Neural cell (in vitro differentiated cells): ENCODE measurements around the gene LTBP4. TPM values are rescaled to one million over a fixed set of nuclear protein-coding genes. Genes with fewer than 3 reads are reported as not detected.

Experiments
- H2AFZ ChIP-seq: fragments of 200-600, 300-800 bp; sonication (generic), shearing (Covaris generic); 2 replicates; pipeline ENCODE4 v1.6.0; 2014; ENCODE audit warnings: low read depth, mild to moderate bottlenecking, antibody characterized with exemption, low read length, moderate library complexity
- H3F3A ChIP-seq: fragments of 200-600 bp; shearing (Covaris generic); 2 replicates; pipeline ENCODE4 v1.6.1; 2016; ENCODE audit warnings: mild to moderate bottlenecking, moderate library complexity, mixed read lengths, antibody characterized with exemption, low read length; ENCODE audit not compliant: insufficient read depth, poor library complexity, severe bottlenecking
- H3K27ac ChIP-seq: fragments of 200-600, 300-800 bp; sonication (generic), shearing (Covaris generic); 2 replicates; pipeline ENCODE4 v1.5.1; 2014; ENCODE audit warnings: mild to moderate bottlenecking, low read length, moderate library complexity
- H3K27me3 ChIP-seq: fragments of 300-800, 200-600 bp; sonication (generic), shearing (Covaris generic); 2 replicates; pipeline ENCODE4 v1.6.0; 2014; ENCODE audit warnings: mild to moderate bottlenecking, low read depth, low read length, moderate library complexity; ENCODE audit not compliant: insufficient read depth
- H3K36me3 ChIP-seq: fragments of 300-800, 200-600 bp; sonication (generic), shearing (Covaris generic); 2 replicates; pipeline ENCODE4 v1.5.1; 2014; ENCODE audit warnings: mild to moderate bottlenecking, antibody characterized with exemption, low read length, moderate library complexity; ENCODE audit not compliant: insufficient read depth
- H3K4me2 ChIP-seq: fragments of 300-800, 200-600 bp; sonication (generic), shearing (Covaris generic); 2 replicates; pipeline ENCODE4 v1.6.0; 2014; ENCODE audit warnings: mild to moderate bottlenecking, low read length
- H3K4me3 ChIP-seq: fragments of 300-800, 200-600 bp; sonication (generic), shearing (Covaris generic); 2 replicates; pipeline ENCODE4 v1.5.1; 2014; ENCODE audit warnings: mild to moderate bottlenecking, low read length, moderate library complexity
- H3K79me2 ChIP-seq: fragments of 200-600 bp; shearing (Covaris generic); replicated peaks from 2 replicates; pipeline ENCODE4 v1.6.0; 2014; ENCODE audit warnings: mild to moderate bottlenecking, low read length, moderate library complexity; ENCODE audit not compliant: insufficient read depth
- H3K9ac ChIP-seq: fragments of 300-800, 200-600 bp; sonication (generic), shearing (Covaris generic); 2 replicates; pipeline ENCODE4 v1.6.1; 2016; ENCODE audit warnings: mild to moderate bottlenecking, low read length, mixed read lengths
- H3K9me2 ChIP-seq: fragments of 200-600 bp; shearing (Covaris generic); 2 replicates; pipeline ENCODE4 v1.6.1; 2016; ENCODE audit warnings: mild to moderate bottlenecking, low read length, mixed read lengths; ENCODE audit not compliant: insufficient read depth
- H3K9me3 ChIP-seq: fragments of 200-600, 300-800 bp; sonication (generic), shearing (Covaris generic); 2 replicates; pipeline ENCODE4 v1.6.1; 2016; ENCODE audit warnings: mild to moderate bottlenecking, mixed run types, low read length, moderate library complexity, mixed read lengths
- H4K20me1 ChIP-seq: fragments of 200-600 bp; shearing (Covaris generic); 2 replicates; pipeline ENCODE4 v1.6.1; 2016; ENCODE audit warnings: mild to moderate bottlenecking, mixed run types; ENCODE audit not compliant: insufficient read depth
- CTCF ChIP-seq: fragments of 450-650 bp; IDR thresholded peaks from 2 replicates; pipeline ENCODE4 v1.5.1; 2014; ENCODE audit warnings: antibody characterized with exemption, mild to moderate bottlenecking, moderate library complexity; ENCODE audit not compliant: poor library complexity, severe bottlenecking
- EP300 ChIP-seq: fragments of 450-650 bp; conservative IDR thresholded peaks from 2 replicates; pipeline ENCODE4 v1.6.1; 2014; ENCODE audit warnings: antibody characterized with exemption, mild to moderate bottlenecking, moderate library complexity; ENCODE audit not compliant: poor library complexity, severe bottlenecking
- EZH2 ChIP-seq: fragments of 200-600, 300-800 bp; shearing (Covaris generic), sonication (generic); IDR thresholded peaks from 2 replicates; pipeline ENCODE4 v1.6.1; 2014; ENCODE audit warnings: antibody characterized with exemption, low read length, borderline replicate concordance, mild to moderate bottlenecking; ENCODE audit not compliant: insufficient read depth, poor library complexity, severe bottlenecking
- MXI1 ChIP-seq: fragments of 450-650 bp; conservative IDR thresholded peaks from 2 replicates; pipeline ENCODE4 v1.6.1; 2014; ENCODE audit warnings: antibody characterized with exemption, mild to moderate bottlenecking; ENCODE audit not compliant: poor library complexity, severe bottlenecking
- POLR2AphosphoS5 ChIP-seq: IDR thresholded peaks from 2 replicates; pipeline ENCODE4 v1.6.1; 2012
- RAD21 ChIP-seq: fragments of 450-650 bp; conservative IDR thresholded peaks from 2 replicates; pipeline ENCODE4 v1.6.1; 2014; ENCODE audit warnings: antibody characterized with exemption, mild to moderate bottlenecking, moderate library complexity
- REST ChIP-seq: IDR thresholded peaks from 2 replicates; pipeline ENCODE4 v1.6.1; 2012; ENCODE audit warnings: borderline replicate concordance
- SMC3 ChIP-seq: fragments of 450-650 bp; conservative IDR thresholded peaks from 2 replicates; pipeline ENCODE4 v1.6.1; 2014; ENCODE audit warnings: antibody characterized with exemption, mild to moderate bottlenecking, moderate library complexity; ENCODE audit not compliant: poor library complexity
- TAF1 ChIP-seq: IDR thresholded peaks from 2 replicates; pipeline ENCODE4 v1.6.1; 2012; ENCODE audit warnings: low read depth
- polyA plus RNA-seq: library from polyadenylated mRNA; depleted of rRNA; stranded (reverse); fragments of >200 nt; gene quantifications from 2 replicates; pipeline ENCODE4 v1.2.3, GENCODE V29; 2014

The LTBP4 gene
- polyA plus RNA-seq, 1 donor from 2014 or later: 55.6 TPM

GRCh38 chr19:40621283-40621682 is 20.1 kb downstream of the LTBP4 start:
- H3K36me3 ChIP-seq: no peaks in the 10 kb centered on the region
- no peaks in the 10 kb centered on the region for H3K9me2 ChIP-seq
- H3K9me3 ChIP-seq: no peaks in the 10 kb centered on the region
- H3K79me2 ChIP-seq: no peaks in the 10 kb centered on the region
- no peak overlapping the region for H2AFZ ChIP-seq
- TF ChIP-seq EP300 (no peak), EZH2 (no peak), REST (no peak), TAF1 (no peak), SMC3 (no peak), CTCF (no peak), RAD21 (no peak), MXI1 (no peak)
- H3K4me3 ChIP-seq: no peak overlapping the region
- no peaks in the 10 kb centered on the region for H3F3A ChIP-seq
- H3K27ac ChIP-seq: no peak overlapping the region
- H3K9ac ChIP-seq: no peak overlapping the region
- no peaks in the 10 kb centered on the region for H3K27me3 ChIP-seq
- no peak overlapping the region for H3K4me2 ChIP-seq
- no peaks in the 10 kb centered on the region for H4K20me1 ChIP-seq

- no peak for TF ChIP-seq EP300
- TF ChIP-seq REST: no peak
- TF ChIP-seq POLR2AphosphoS5: no peak
- TF ChIP-seq CTCF: no peak
- no peak for TF ChIP-seq EZH2
- TF ChIP-seq RAD21: no peak
- no peak for TF ChIP-seq MXI1
- TF ChIP-seq SMC3: no peak
- Histone ChIP-seq H3F3A (no peaks in the 10 kb centered on the region), H3K27me3 (no peaks in the 10 kb centered on the region), H4K20me1 (no peaks in the 10 kb centered on the region), H2AFZ (no peak overlapping the region), H3K27ac (no peak overlapping the region), H3K9me3 (no peaks in the 10 kb centered on the region), H3K9me2 (no peaks in the 10 kb centered on the region), H3K79me2 (no peaks in the 10 kb centered on the region), H3K4me3 (no peak overlapping the region), H3K4me2 (no peak overlapping the region), H3K9ac (no peak overlapping the region), H3K36me3 (no peaks in the 10 kb centered on the region)
Observed at GRCh38 chr19:40621966-40622772, 21.0 kb downstream of the LTBP4 start.
